Mesenchymal stem cell (in vitro differentiated cells and primary cell): ENCODE data around the gene SAA4.

Source experiments
- DNase-seq: peaks from one replicate; pipeline ENCODE4 v3.0.0-alpha.2; 2013
- H2AFZ ChIP-seq: one replicate; pipeline ENCODE4 v1.6.1; 2013; ENCODE audit warnings: low read depth, mild to moderate bottlenecking, control low read depth, inconsistent platforms, low read length, moderate library complexity
- H2AK5ac ChIP-seq: 2 replicates; pipeline ENCODE4 v1.6.1; 2013; ENCODE audit warnings: low read length, moderate library complexity, mild to moderate bottlenecking, inconsistent platforms; ENCODE audit not compliant: severe bottlenecking
- H2BK120ac ChIP-seq: one replicate; pipeline ENCODE4 v1.6.1; 2013; ENCODE audit warnings: low read depth, mild to moderate bottlenecking, inconsistent platforms, low read length, moderate library complexity
- H2BK12ac ChIP-seq, 2 experiments: one replicate each; pipeline ENCODE4 v1.6.1; 2013; ENCODE audit warnings: inconsistent platforms in 2 of 2, low read length in 2 of 2, mild to moderate bottlenecking in 2 of 2, moderate library complexity in 2 of 2, control low read depth in 1 of 2
- H2BK15ac ChIP-seq: one replicate; pipeline ENCODE4 v1.6.1; 2013; ENCODE audit warnings: mild to moderate bottlenecking, low read depth, inconsistent platforms; ENCODE audit not compliant: poor library complexity, severe bottlenecking
- H2BK5ac ChIP-seq: 2 replicates; pipeline ENCODE4 v1.6.1; 2013; ENCODE audit warnings: low read depth, mild to moderate bottlenecking, low read length, control low read depth, inconsistent platforms; ENCODE audit not compliant: poor library complexity, severe bottlenecking
- H3K14ac ChIP-seq, 2 experiments: one replicate each; pipeline ENCODE4 v1.6.1; 2013; ENCODE audit warnings: inconsistent platforms in 2 of 2, low read length in 2 of 2, control low read depth in 1 of 2, mild to moderate bottlenecking in 1 of 2, moderate library complexity in 1 of 2
- H3K18ac ChIP-seq, 2 experiments: one replicate each; pipeline ENCODE4 v1.6.1; 2013; ENCODE audit warnings: inconsistent platforms in 2 of 2, low read length in 2 of 2, control low read depth in 1 of 2, low read depth in 1 of 2, mild to moderate bottlenecking in 1 of 2
- H3K23ac ChIP-seq, 2 experiments: one replicate each; pipeline ENCODE4 v1.6.1; 2013; ENCODE audit warnings: inconsistent platforms in 2 of 2, low read length in 2 of 2, mild to moderate bottlenecking in 2 of 2, moderate library complexity in 2 of 2, control low read depth in 1 of 2
- H3K27ac ChIP-seq: 2 replicates; pipeline ENCODE4 v1.5.1; 2013; ENCODE audit warnings: mild to moderate bottlenecking, moderate library complexity, low read length, control low read depth, inconsistent platforms; ENCODE audit not compliant: poor library complexity, severe bottlenecking
- H3K27me3 ChIP-seq, 2 experiments: 2 replicates each; pipeline versions ENCODE4 v1.6.1 to v1.7.0; 2013; ENCODE audit warnings: low read length in 2 of 2, mild to moderate bottlenecking in 2 of 2, moderate library complexity in 2 of 2, control low read depth in 1 of 2, inconsistent platforms in 1 of 2; ENCODE audit not compliant: control insufficient read depth in 1 of 2, insufficient read depth in 1 of 2
- H3K36me3 ChIP-seq, 2 experiments: 2 replicates each; pipeline versions ENCODE4 v1.6.1 to v1.7.0; 2013; ENCODE audit warnings: low read length in 2 of 2, control low read depth in 1 of 2, inconsistent platforms in 1 of 2, low read depth in 1 of 2, mild to moderate bottlenecking in 1 of 2; ENCODE audit not compliant: insufficient read depth in 2 of 2, control insufficient read depth in 1 of 2
- H3K4ac ChIP-seq, 2 experiments: one replicate each; pipeline ENCODE4 v1.6.1; 2013; ENCODE audit warnings: inconsistent platforms in 2 of 2, low read length in 2 of 2, mild to moderate bottlenecking in 2 of 2, moderate library complexity in 2 of 2, control low read depth in 1 of 2, low read depth in 1 of 2
- H3K4me1 ChIP-seq: 2 replicates; pipeline ENCODE4 v1.6.1; 2013; ENCODE audit warnings: low read depth, low read length, control low read depth; ENCODE audit not compliant: control insufficient read depth, insufficient read depth
- H3K4me2 ChIP-seq: 2 replicates; pipeline ENCODE4 v1.6.1; 2013; ENCODE audit warnings: low read length, mild to moderate bottlenecking, inconsistent platforms; ENCODE audit not compliant: poor library complexity, severe bottlenecking
- H3K4me3 ChIP-seq, 2 experiments: 2 replicates each; pipeline versions ENCODE4 v1.5.1 to v1.7.0; 2013; ENCODE audit warnings: low read length in 2 of 2, mild to moderate bottlenecking in 2 of 2, control low read depth in 1 of 2, low read depth in 1 of 2; ENCODE audit not compliant: insufficient read depth in 1 of 2
- H3K79me1 ChIP-seq: replicated peaks from 2 replicates; pipeline ENCODE4 v1.6.1; 2013; ENCODE audit warnings: mild to moderate bottlenecking, control low read depth, low read length, inconsistent platforms; ENCODE audit not compliant: poor library complexity, severe bottlenecking
- H3K9ac ChIP-seq: 2 replicates; pipeline ENCODE4 v1.7.0; 2013; ENCODE audit warnings: mild to moderate bottlenecking, low read length, moderate library complexity
- H3K9me3 ChIP-seq: 2 replicates; pipeline ENCODE4 v1.7.0; 2013; ENCODE audit warnings: mild to moderate bottlenecking, low read length; ENCODE audit not compliant: control insufficient read depth
- H4K8ac ChIP-seq: one replicate; pipeline ENCODE4 v1.6.1; 2013; ENCODE audit warnings: inconsistent platforms, mild to moderate bottlenecking, low read length, moderate library complexity
- H4K91ac ChIP-seq: one replicate; pipeline ENCODE4 v1.6.1; 2013; ENCODE audit warnings: mild to moderate bottlenecking, low read length, inconsistent platforms
- WGBS: methylation state at CpG from one replicate; pipeline ENCODE4 v1.1.7; 2013; ENCODE audit warnings: mixed read lengths; 5-methylcytosine and 5-hydroxymethylcytosine counted together

SAA4 gene

DNA sequence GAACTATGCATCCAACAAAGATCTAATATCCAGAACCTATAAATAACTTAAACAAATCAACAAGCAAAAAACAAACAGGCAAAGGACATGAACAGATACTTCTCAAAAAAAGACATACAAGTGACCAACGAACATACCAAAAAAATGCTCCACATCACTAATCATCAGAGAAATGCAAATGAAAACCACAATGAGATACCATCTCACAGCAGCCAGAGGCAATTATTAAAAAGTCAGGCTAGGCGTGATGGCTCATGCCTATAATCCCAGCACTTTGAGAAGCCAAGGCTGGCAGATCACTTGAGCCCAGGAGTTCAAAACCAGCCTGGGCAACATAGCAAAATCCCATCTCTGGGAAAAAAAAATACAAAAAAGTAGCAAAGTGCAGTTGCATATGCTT is 10.7 kb downstream of the SAA4 start:
- Histone ChIP-seq H2BK5ac (no peak overlapping the region), H4K8ac (no peak overlapping the region), H4K91ac (no peak overlapping the region), H3K14ac (no peak overlapping the region), H2BK15ac (no peak overlapping the region), H2AK5ac (no peak overlapping the region), H3K4me2 (no peak overlapping the region), H2BK12ac (no peak overlapping the region), H3K18ac (no peak overlapping the region), H3K79me1 (no peaks in the 10 kb centered on the region), H3K9ac (no peak overlapping the region), H2AFZ (no peak overlapping the region), H3K4me1 (no peaks in the 10 kb centered on the region), H3K27ac (no peak overlapping the region), H2BK120ac (no peak overlapping the region), H3K23ac (no peak overlapping the region), H3K4me3 (no peak overlapping the region), H3K9me3 (no peaks in the 10 kb centered on the region), H3K36me3 (no peaks in the 10 kb centered on the region), H3K4ac (no peak overlapping the region), H3K27me3 (peaks cover 0 to 14% of the 10 kb centered on the region in 2 experiments)
- 51% methylated on average over 2 of the region's 2 CpGs for WGBS
- no peak for DNase-seq

DNA sequence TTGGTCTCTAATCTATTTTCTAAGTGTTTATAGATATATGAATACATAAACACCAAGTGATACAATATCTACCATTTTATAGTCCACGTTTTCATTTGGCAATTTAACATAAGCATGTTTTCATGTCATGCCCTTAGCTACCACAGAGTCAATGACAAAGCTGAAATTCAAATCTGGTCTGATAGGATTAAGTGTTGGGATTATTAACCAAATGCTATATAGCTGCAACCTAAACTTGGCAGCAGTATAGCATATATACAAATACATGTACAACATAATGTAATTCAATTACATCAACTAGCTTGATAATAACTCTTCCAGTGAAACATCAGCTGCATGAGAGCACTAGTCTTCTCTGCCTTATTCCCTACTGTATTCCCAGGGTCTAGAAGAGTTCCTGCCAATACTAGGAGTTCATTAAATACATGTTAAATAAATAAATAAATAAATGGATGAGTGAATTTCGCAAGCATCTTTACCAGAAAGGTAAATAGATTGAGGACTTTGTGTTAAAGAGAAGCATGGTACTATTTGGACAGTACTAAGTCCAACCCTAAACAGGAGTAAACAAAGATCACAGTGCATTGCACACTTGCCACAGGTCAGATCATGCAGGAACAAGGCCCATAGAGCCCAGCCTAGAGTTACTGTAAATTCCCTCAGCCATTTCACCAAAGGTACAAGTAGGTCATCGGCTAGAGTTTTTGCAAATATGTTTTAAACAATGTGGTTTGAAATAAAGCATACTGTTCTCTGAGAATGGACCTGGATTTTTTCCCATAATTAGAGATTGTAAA is 12.8 kb downstream of the SAA4 start:
- Histone ChIP-seq H3K14ac (no peak overlapping the region), H3K9ac (no peak overlapping the region), H3K36me3 (no peaks in the 10 kb centered on the region), H3K23ac (no peak overlapping the region), H3K18ac (no peak overlapping the region), H3K4me1 (no peaks in the 10 kb centered on the region), H2BK120ac (no peak overlapping the region), H3K4ac (no peak overlapping the region), H3K79me1 (no peaks in the 10 kb centered on the region), H2AFZ (no peak overlapping the region), H2BK15ac (no peak overlapping the region), H2BK12ac (no peak overlapping the region), H4K8ac (no peak overlapping the region), H3K9me3 (no peaks in the 10 kb centered on the region), H3K27me3 (peaks cover 3 to 13% of the 10 kb centered on the region in 2 experiments), H4K91ac (no peak overlapping the region), H3K27ac (no peak overlapping the region), H3K4me2 (no peak overlapping the region), H3K4me3 (no peak overlapping the region), H2AK5ac (no peak overlapping the region), H2BK5ac (no peak overlapping the region)
- no peak for DNase-seq
- WGBS = 91% methylated on average over 3 of the region's 3 CpGs

DNA sequence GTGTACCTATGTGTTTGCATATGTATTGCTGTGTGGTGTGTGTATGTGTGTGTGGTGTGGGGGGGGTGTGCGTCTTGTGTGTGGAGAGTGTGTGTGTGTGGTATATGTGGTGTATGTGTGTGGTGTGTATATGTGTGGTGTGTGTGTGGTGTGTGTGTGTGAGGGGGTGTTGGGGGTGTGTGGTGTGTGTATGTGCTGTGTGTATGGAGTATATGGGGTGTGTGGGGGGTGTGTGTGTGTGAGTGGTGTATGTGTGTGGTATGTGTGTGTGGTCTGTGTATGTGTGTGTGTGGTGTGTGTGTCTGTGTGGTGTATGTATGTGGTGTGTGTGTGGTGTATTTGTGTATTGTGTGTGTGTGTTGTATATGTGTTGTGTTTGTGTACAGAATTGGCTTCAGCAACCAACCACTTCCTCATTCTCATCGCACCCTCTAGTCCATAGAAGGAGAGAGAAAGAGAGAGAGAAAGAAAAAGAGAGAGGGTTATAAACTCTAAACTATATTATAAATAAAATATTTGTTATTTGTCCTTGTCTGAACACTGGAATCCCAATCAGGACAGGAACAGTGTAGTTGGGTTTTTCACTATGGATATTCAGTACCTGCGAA is 13.7 kb downstream of the SAA4 start:
- Histone ChIP-seq H2AK5ac (no peak overlapping the region), H4K91ac (no peak overlapping the region), H2BK5ac (no peak overlapping the region), H3K4me1 (no peaks in the 10 kb centered on the region), H2BK15ac (no peak overlapping the region), H3K27ac (no peak overlapping the region), H3K18ac (no peak overlapping the region), H2AFZ (no peak overlapping the region), H3K9ac (no peak overlapping the region), H3K27me3 (peaks cover 3 to 8% of the 10 kb centered on the region in 2 experiments), H3K9me3 (no peaks in the 10 kb centered on the region), H3K14ac (no peak overlapping the region), H2BK12ac (no peak overlapping the region), H3K4me3 (no peak overlapping the region), H2BK120ac (no peak overlapping the region), H3K36me3 (no peaks in the 10 kb centered on the region), H3K79me1 (no peaks in the 10 kb centered on the region), H3K4me2 (no peak overlapping the region), H3K23ac (no peak overlapping the region), H4K8ac (no peak overlapping the region), H3K4ac (no peak overlapping the region)
- WGBS = 98% methylated on average over 2 of the region's 3 CpGs
- no peak for DNase-seq

DNA sequence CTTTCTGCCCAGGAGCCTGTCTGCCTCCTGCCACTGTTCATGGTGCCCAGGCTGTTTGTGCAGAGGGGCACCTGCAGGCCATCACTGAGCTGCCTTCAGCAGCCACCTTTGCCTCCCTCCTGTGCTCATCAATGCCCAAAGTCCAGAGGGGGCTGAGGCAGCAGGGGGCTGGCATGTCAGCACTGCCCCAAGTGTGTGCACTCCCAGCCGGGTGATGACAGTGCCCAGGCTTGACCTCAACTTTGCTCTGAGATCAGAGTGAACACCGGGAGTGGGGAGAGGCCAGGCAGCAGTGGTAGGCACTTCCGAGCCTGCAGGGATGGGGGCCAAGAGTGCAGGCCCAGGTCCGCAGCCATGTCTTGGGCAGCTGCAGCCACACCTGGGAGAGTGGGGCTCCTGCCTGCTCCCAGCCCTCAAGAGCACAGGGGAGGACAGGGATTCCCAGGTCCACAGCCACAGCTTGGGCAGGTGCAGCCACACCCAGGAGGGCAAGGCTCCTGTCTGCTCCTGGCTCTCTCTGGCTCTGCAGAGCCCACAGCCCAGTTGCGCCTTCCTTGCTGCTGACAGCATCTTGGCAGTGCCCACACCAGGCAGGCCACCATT is 15.2 kb downstream of the SAA4 start:
- no peak for DNase-seq
- H3K14ac ChIP-seq = no peak overlapping the region
- H3K27ac ChIP-seq = no peak overlapping the region
- no peak overlapping the region for H3K4me3 ChIP-seq
- 84% methylated on average over 5 of the region's 5 CpGs for WGBS
- no peak overlapping the region for H3K18ac ChIP-seq
- H3K9ac ChIP-seq = no peak overlapping the region
- no peak overlapping the region for H2BK15ac ChIP-seq
- H4K91ac ChIP-seq = no peak overlapping the region
- H2AFZ ChIP-seq = no peak overlapping the region
- no peak overlapping the region for H2BK120ac ChIP-seq
- no peak overlapping the region for H2AK5ac ChIP-seq
- no peaks in the 10 kb centered on the region for H3K79me1 ChIP-seq
- H3K23ac ChIP-seq = no peak overlapping the region
- H3K27me3 ChIP-seq = peaks cover 3 to 13% of the 10 kb centered on the region in 2 experiments
- no peak overlapping the region for H3K4ac ChIP-seq
- H3K36me3 ChIP-seq = no peaks in the 10 kb centered on the region
- H2BK12ac ChIP-seq = no peak overlapping the region
- H3K4me2 ChIP-seq = no peak overlapping the region
- no peaks in the 10 kb centered on the region for H3K4me1 ChIP-seq
- H4K8ac ChIP-seq = no peak overlapping the region
- H3K9me3 ChIP-seq = peaks cover 3% of the 10 kb centered on the region
- no peak overlapping the region for H2BK5ac ChIP-seq
